COR-L47 (cell line): ENCODE measurements around the gene SCN3A.

Experiments
- DNase-seq: peaks from one replicate; lab custom pipeline; 2025; lab: John Stamatoyannopoulos, UW

The SCN3A gene

DNA sequence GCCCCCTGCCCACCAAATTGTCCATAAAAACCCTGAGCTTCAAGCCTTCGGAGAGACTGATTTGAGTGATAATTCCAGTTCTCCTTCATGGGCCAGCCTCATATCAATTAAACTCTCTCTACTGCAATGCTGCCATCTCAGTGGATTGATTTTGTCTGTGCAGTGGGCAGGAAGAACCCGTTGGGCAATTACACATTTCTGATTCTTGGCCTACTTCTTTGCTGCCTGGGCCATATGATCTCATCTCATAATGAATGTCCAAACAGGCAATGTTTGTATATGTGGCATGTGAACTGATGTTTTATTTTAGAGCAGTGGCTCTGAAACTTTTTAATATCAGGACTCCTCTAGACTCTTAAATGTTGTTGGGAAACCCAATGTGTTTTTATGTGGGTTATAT is 147.3 kb downstream of the SCN3A start:
- DNase-seq, result no peak

DNA sequence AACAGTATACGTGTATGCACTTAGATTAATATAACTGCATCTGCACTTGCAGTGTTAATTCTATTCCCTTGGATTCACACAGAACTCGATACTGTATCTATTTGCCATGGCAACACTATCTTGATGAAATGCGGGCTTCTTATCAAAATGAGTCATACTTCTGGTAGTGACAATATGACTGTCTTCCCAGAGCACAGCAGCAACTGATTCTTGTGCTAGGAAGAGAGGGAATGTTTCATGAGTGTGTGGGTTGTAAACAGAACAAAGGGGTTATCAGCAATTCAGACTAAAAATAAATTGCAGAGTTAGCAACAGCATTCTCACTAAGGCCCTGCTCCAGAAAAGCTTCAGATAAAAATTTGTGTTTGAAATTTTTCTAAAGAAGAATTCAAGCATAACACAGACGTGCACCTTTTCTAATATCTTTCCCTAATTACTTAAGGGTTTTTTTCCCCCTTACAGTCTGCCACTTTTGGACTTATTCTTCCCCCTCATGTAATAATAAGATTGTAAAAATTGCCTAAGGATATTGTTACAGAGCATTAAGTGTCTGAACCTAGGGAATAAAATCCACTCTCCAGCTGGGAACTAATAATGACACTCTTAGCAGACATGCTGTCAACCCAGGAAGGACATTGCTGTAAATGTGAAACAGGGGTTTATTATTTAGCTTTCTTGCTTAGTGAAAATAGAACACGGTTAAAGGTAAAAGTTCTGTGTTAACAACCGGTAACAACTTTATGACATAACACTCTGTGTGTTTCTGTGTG is 148.6 kb downstream of the SCN3A start:
- DNase-seq, result no peak

GRCh38 chr2:165054652-165055051 is 149.2 kb downstream of the SCN3A start:
- no peak for DNase-seq

DNA sequence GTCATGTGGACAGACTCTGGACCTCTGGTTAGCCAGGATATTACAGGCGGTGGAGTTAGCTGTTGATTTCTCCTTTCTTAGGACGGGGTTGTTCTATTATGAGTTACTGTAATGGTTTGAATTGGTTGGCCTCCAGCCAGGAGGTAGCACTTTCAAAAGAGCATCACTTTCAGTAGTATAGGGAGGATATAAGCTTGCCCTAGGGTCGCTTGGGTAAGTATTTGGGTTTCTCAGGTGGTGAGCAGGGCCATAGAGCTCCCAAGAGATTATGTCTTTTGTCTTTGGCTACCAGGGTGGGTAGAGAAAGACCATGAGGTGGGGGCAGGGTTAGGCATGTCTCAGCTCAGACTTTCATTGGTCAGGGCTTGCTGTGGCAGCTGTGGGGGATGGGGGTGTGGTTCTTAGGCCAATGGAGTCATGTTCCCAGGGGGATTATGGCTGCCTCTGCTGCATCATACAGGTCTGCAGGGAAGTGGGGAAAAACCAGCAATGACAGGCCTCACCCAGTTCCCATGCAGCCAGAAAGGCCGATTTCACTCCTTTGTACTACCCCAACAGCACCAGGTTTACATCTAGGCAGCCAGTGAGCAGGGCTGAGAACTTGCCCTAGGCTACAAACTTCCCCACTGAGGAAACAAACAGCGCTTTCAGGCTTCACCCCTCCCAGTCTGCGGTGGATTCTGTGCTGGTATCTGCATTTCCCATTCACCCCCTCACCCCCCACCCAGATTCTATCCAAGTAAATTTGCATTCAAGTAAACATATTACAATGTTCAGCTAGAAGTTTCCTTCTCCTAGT is 159.1 kb downstream of the SCN3A start:
- no peak for DNase-seq
